GM12874 (cell line): Measurements from ENCODE around the gene HOXA1.

Experiments
- CTCF ChIP-seq: IDR thresholded peaks from 2 replicates; pipeline ENCODE4 v1.5.1; 2011; ENCODE audit warnings: low read depth, mild to moderate bottlenecking, control low read depth, low read length, moderate library complexity; ENCODE audit not compliant: insufficient read depth

Gene HOXA1

GRCh38 chr7:27092819-27093110, 3.0 kb downstream of the HOXA1 start:
- TF ChIP-seq CTCF = no peak

GRCh38 chr7:27091941-27092818, 3.6 kb downstream of the HOXA1 start:
- TF ChIP-seq CTCF = no peak

DNA sequence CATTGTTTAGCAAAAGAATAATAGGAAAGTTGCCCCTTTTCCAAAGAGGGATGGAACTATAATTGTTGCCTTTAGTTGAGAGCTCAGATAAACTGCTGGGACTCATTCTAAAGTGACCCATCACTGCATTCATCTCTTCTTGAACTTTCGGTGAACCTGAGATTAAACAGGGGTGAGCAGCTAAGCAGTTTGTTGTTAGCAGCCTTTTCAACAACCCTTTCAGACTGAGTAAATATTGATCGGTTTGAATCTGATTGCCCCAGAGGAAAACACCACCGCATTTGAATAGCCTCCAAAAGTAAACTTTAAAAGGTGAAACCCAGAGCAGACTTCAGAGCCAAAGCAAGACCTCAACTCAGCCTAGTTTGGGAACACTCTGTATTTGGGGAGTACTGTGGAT, 4.7 kb downstream of the HOXA1 start:
- TF ChIP-seq CTCF = no peak

DNA sequence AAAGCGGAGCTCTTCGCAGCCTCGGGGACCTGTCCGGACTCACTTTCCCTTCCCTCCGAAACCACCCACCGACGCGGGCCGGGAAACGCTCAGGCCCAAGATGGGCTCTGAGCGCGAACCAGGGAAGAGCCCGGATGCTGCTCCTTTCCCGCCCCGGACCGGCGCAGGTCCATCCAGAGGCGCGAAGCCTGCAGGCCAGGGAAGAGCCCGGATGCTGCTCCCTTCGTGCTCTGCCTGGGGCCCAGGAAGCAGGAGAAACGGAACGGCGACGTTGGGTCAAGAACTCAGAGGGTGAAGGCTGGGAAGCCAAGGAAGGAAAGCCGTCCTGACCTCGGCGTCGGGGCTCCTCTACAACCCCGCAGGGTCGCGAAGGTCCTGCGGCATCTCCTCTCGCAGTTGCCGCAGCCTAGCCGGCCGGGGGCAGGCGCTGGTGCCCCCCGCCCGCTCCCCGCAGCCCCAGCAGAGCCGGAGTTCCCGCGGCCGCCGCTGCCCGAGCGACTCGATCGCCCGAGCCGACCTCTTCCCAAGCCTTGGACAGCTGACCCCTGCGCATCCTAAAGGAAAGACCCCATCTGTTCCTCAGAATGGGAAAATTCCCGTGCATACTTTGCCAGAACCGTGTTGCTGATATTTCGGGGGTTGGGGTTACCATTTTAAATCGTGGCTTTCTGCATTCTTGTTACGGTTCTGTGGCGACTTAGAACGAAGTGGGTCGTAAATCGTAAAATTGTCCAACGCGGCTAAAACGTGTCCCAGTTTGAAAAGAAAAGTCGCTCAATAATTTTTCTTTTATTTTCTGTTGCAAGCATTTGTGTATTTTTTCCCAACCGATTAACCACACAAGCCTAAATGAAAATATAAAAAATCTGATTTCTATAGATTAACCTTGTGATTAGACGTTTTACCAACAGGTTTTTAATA, 7.5 kb downstream of the HOXA1 start:
- TF ChIP-seq CTCF = no peak

GRCh38 chr7:27083646-27084045, 12.2 kb downstream of the HOXA1 start:
- no peak for TF ChIP-seq CTCF

DNA sequence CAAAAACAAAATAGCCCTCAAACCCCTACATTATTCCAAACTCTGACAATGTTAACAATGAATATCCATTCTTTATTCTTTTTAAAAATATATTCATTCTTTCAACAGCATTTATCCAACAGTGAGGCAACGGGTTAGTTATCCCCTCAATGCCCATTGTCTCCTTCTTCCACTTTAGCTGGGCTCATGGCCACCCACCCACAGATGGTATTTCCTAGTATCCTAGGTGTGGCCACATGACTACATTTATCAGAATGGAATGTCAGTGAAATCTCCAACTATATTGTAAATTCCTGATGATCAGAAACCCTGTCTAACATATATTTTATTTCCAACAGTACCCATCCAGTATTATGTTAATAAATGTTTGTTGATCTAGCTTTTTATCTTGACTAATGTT, 13.6 kb downstream of the HOXA1 start:
- TF ChIP-seq CTCF = no peak

GRCh38 chr7:27080844-27081436, 14.9 kb downstream of the HOXA1 start:
- TF ChIP-seq CTCF = no peak
